Peyer's patch (tissue), 4 donors: ENCODE measurements around the gene RUNDC3A. TPM values are rescaled to one million over a fixed set of nuclear protein-coding genes. Genes with fewer than 3 reads are reported as not detected.

Source experiments
- DNase-seq, 3 donors: peaks; one replicate each; pipeline ENCODE4 v3.0.0-alpha.2; 2017 to 2019
- H3K27ac ChIP-seq, 4 donors: fragments of 200-600 bp; sonication (generic); one replicate each; pipeline ENCODE4 v1.5.1; 2016 to 2019
- H3K27me3 ChIP-seq, 2 donors: fragments of 200-600 bp; sonication (generic); one replicate each; pipeline ENCODE4 v1.5.1; 2019
- H3K36me3 ChIP-seq, 3 donors: fragments of 200-600 bp; sonication (generic); one replicate each; pipeline ENCODE4 v1.5.1; 2016 to 2019
- H3K4me1 ChIP-seq, 4 donors: fragments of 200-600 bp; sonication (generic); one replicate each; pipeline ENCODE4 v1.5.1; 2016 to 2019
- H3K4me3 ChIP-seq, 4 donors: fragments of 200-600 bp; sonication (generic); 1 replicate in 3 of 4; 2 replicates in 1 of 4; pipeline ENCODE4 v1.5.1; 2016 to 2019; ENCODE audit warnings: mild to moderate bottlenecking in 1 of 4
- H3K9me3 ChIP-seq, 4 donors: fragments of 200-600 bp; sonication (generic); one replicate each; pipeline ENCODE4 v1.5.1; 2016 to 2019; ENCODE audit warnings: mild to moderate bottlenecking in 1 of 4
- POLR2A ChIP-seq, 2 donors: fragments of 450-650 bp; IDR thresholded peaks; one replicate each; pipeline ENCODE4 v1.5.1; 2017; ENCODE audit warnings: antibody characterized with exemption in 2 of 2, mild to moderate bottlenecking in 2 of 2, moderate library complexity in 2 of 2
- total RNA-seq, 4 donors: library from RNA; depleted of rRNA; stranded (reverse); fragments of >200 nt; gene quantifications; one replicate each; pipeline ENCODE4 v1.1.0, GENCODE V29; 2016
- TF ChIP-seq, protein P1 (sequence below), 6 experiments: fragments of 450-650 bp in 4 of 6; fragments of 200-600 bp in 2 of 6; sonication (generic) in 1 of 6; IDR thresholded peaks; one replicate each; pipeline ENCODE4 v1.5.1; 2017 to 2019; ENCODE audit warnings: antibody characterized with exemption in 6 of 6, mild to moderate bottlenecking in 3 of 6, moderate library complexity in 1 of 6

RUNDC3A gene
- total RNA-seq, 4 donors from 2014 or later = 0.88 to 14.9 (median 3.8) TPM

DNA sequence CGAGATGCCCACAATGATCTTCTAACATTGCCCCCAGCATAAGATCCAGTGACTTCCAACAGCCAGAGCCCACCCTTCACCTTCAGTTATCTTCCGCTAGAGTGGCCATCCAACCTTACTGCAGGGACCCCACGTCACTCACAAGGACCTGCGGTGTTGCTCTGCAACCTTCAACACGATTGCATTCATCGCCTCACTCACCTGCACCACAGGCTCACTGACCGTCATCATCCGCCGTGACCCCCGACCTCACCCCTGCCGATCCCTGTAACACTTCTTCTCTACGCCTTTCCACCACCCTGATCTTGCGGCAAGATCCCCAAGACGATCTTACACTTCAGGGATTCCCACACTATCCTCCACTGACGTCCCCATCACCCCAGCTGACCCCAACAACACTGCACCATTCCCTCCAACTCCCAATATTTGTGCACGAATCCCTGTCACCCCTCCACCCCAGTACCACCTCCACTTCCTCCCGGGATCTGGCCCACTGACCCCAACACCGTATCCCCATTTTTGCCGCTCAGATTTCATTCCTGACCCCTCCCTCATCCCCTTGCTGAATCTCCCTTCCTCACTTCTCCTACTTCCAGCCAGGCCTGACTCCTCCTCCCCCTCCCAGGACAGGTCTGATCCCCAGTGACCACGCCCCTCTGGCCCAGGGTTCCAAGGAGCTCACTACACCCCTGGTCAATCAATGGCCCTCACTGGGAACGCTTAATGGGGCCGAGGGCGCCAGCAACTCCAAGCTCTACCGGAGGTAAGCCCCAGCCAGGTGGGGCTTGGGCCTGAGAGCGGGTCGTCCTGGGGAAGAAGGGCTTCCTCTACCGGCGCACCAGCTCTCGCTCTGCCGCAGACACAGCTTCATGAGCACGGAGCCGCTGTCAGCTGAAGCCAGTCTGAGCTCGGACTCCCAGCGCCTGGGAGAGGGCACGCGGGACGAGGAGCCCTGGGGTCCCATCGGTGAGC, 7.6 kb downstream of the RUNDC3A start:
- H3K27ac ChIP-seq = no peak overlapping the region

DNA sequence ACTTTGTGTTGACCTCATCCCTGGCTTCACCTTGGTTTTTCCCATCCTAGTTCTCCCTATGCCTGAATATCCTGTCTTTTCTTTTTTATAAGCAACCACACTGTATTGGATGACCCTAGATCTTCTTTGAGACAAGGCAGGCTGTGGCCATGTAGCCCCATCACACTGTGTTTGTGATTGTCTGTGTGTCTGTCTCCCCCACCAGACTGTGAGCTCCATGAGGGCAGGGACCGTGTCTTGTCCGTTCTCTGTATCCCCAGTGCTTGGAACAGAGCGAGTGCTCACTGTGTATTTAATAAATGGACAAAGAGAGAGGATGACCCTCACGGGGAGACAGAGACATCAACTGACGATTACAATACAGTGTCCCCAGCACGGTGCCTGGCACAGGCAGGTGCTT, 9.1 kb downstream of the RUNDC3A start:
- no peak overlapping the region for H3K4me3 ChIP-seq
- no peak overlapping the region for H3K27ac ChIP-seq
- H3K27me3 ChIP-seq = peaks cover 0 to 22% of the 10 kb centered on the region in 2 donors
- DNase-seq = no peak
- TF ChIP-seq, protein P1, sequence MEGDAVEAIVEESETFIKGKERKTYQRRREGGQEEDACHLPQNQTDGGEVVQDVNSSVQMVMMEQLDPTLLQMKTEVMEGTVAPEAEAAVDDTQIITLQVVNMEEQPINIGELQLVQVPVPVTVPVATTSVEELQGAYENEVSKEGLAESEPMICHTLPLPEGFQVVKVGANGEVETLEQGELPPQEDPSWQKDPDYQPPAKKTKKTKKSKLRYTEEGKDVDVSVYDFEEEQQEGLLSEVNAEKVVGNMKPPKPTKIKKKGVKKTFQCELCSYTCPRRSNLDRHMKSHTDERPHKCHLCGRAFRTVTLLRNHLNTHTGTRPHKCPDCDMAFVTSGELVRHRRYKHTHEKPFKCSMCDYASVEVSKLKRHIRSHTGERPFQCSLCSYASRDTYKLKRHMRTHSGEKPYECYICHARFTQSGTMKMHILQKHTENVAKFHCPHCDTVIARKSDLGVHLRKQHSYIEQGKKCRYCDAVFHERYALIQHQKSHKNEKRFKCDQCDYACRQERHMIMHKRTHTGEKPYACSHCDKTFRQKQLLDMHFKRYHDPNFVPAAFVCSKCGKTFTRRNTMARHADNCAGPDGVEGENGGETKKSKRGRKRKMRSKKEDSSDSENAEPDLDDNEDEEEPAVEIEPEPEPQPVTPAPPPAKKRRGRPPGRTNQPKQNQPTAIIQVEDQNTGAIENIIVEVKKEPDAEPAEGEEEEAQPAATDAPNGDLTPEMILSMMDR (IDR thresholded peaks at IDR 0.05) = no peak
- no peak for TF ChIP-seq POLR2A (IDR thresholded peaks at IDR 0.05)
- peaks cover 0 to 37% (median 0%) of the 10 kb centered on the region in 3 donors for H3K36me3 ChIP-seq
- no peaks in the 10 kb centered on the region for H3K9me3 ChIP-seq
- peaks cover 0 to 14% (median 4%) of the 10 kb centered on the region in 4 donors for H3K4me1 ChIP-seq

More for the DNA sequence above, 7.6 kb downstream of the RUNDC3A start:
- DNase-seq = no peak
- Histone ChIP-seq H3K4me1 (peaks cover 0 to 14% (median 4%) of the 10 kb centered on the region in 4 donors), H3K4me3 (peak overlapping the region in 1 of 4 donors; percentile 54), H3K27me3 (peaks cover 0 to 22% of the 10 kb centered on the region in 2 donors), H3K36me3 (peaks cover 0 to 23% (median 0%) of the 10 kb centered on the region in 3 donors), H3K9me3 (no peaks in the 10 kb centered on the region)
- TF ChIP-seq, protein P1 (IDR thresholded peaks at IDR 0.05) = no peak
- no peak for TF ChIP-seq POLR2A (IDR thresholded peaks at IDR 0.05)

DNA sequence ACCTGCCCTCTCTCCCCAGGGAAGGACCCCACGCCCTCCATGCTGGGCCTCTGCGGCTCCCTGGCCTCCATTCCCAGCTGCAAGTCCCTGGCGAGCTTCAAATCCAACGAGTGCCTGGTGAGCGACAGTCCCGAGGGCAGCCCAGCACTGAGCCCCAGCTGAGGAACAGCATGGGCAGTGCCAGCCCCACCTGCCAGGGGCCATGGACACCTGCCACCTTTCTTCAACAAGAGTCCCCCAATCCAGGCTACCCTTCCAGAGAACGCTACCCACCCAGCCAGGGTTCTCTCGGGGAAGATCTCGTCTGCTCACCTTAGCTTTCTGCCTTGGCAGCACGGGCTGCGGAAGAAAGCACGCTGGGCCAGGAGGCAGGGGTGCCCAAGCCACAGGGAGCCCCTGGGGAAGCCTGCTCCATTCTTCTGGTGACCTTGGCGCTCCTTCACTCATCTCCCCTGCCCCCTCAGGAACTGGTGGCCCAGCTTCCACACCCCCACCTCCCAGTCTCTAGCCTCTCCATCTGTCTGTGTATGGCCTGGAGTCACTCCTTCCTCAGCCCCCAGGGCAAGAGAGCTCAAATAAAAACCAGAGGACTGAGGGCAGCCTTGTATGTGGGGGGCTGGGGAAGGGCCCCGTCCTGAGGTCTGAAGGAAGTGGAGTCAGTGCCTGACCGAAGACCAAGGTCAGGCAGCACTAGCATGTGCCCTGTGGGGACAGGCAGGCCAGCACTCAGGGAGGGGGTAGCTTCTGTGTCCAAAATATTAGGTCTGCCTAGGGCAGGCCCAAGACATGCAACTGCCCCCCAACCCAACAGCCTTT, 9.9 kb downstream of the RUNDC3A start:
- peaks cover 0 to 20% (median 5%) of the 10 kb centered on the region in 4 donors for H3K4me1 ChIP-seq
- no peaks in the 10 kb centered on the region for H3K9me3 ChIP-seq
- DNase-seq = no peak
- peaks cover 0 to 22% of the 10 kb centered on the region in 2 donors for H3K27me3 ChIP-seq
- no peak for TF ChIP-seq POLR2A (IDR thresholded peaks at IDR 0.05)
- TF ChIP-seq, protein P1 (IDR thresholded peaks at IDR 0.05) = no peak
- no peak overlapping the region for H3K4me3 ChIP-seq
- H3K36me3 ChIP-seq = peaks cover 0 to 37% (median 0%) of the 10 kb centered on the region in 3 donors
- H3K27ac ChIP-seq = no peak overlapping the region

DNA sequence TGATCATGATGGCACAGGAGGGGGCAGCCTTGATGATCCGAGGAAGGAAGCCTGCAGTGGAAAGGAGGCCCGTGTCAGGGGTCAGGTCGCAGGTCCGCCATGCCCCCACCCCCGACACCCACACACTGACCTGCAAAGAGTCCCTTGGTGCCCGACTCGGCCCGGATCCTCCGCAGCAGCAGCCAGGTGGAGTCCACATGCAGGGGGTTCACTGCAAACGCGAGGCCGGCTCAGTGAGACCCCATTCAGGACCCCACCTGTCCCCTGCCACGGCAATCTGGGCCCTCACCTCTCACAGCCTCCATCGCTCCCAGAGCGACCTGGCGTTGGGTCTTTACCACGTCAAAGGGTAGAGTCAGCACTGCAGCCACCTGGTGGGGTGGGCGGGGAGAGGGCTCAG, 11.7 kb downstream of the RUNDC3A start:
- no peak for DNase-seq
- no peaks in the 10 kb centered on the region for H3K9me3 ChIP-seq
- peaks cover 0 to 37% (median 0%) of the 10 kb centered on the region in 3 donors for H3K36me3 ChIP-seq
- H3K27ac ChIP-seq = no peak overlapping the region
- H3K4me3 ChIP-seq = no peak overlapping the region
- TF ChIP-seq, protein P1 (IDR thresholded peaks at IDR 0.05) = no peak
- no peak for TF ChIP-seq POLR2A (IDR thresholded peaks at IDR 0.05)
- peaks cover 0 to 25% (median 7%) of the 10 kb centered on the region in 4 donors for H3K4me1 ChIP-seq
- peaks cover 0 to 14% of the 10 kb centered on the region in 2 donors for H3K27me3 ChIP-seq
